Left lung (tissue), 10 donors: ENCODE data around the gene CXorf38. TPM values are rescaled to one million over a fixed set of nuclear protein-coding genes. Genes with fewer than 3 reads are reported as not detected.

Experiments
- ATAC-seq: fragments of 200-7000 bp; cut with Tn5 transposase; one replicate; pipeline ENCODE4 v1.9.1; 2020; ENCODE audit warnings: moderate library complexity
- DNase-seq, 4 donors: peaks; one replicate each; pipeline ENCODE4 v3.0.0-alpha.2; 2013 to 2020
- H3K27ac ChIP-seq, 2 donors: fragments of 200-600 bp; sonication (generic) in 1 of 2; one replicate each; pipeline versions ENCODE4 v1.5.0 to v1.8.0; 2020 to 2021
- H3K27me3 ChIP-seq, 2 donors: fragments of 200-600 bp; sonication (generic) in 1 of 2; one replicate each; pipeline versions ENCODE4 v1.5.0 to v1.8.0; 2020 to 2021
- H3K36me3 ChIP-seq, 2 donors: fragments of 200-600 bp; sonication (generic) in 1 of 2; one replicate each; pipeline versions ENCODE4 v1.5.0 to v1.8.0; 2020 to 2021
- H3K4me1 ChIP-seq, 2 donors: fragments of 200-600 bp; one replicate each; pipeline ENCODE4 v1.8.0; 2021
- H3K4me3 ChIP-seq, 2 donors: fragments of 200-600 bp; sonication (generic) in 1 of 2; one replicate each; pipeline versions ENCODE4 v1.5.0 to v1.8.0; 2020 to 2021; ENCODE audit warnings: mild to moderate bottlenecking in 1 of 2
- H3K9me3 ChIP-seq, 2 donors: fragments of 200-600 bp; sonication (generic) in 1 of 2; one replicate each; pipeline versions ENCODE4 v1.5.0 to v1.8.0; 2020 to 2021
- CTCF ChIP-seq, 2 donors: fragments of 200-600 bp; sonication (generic) in 1 of 2; IDR thresholded peaks; one replicate each; pipeline versions ENCODE4 v1.5.0 to v1.8.0; 2021; ENCODE audit warnings: antibody characterized with exemption in 2 of 2
- intact Hi-C, 2 donors: fragments of 100-400 bp; cut with DNase I; formaldehyde crosslinking; loops; one replicate each; pipeline versions ENCODE4 v1.11.2 to v1.14.2; 2022
- polyA plus RNA-seq, 6 donors: library from polyadenylated mRNA; unstranded; fragments of 120-200 nt; gene quantifications; one replicate each; pipeline ENCODE4 v1.2.1, GENCODE V29; 2013; ENCODE audit not compliant: insufficient read length in 6 of 6
- total RNA-seq, 2 donors: library from RNA; stranded (reverse); fragmentation: NEBNext Ultra II Directional; extraction: Animal tissue kit (Norgen Biotek cat#: 25700); gene quantifications; one replicate each; pipeline ENCODE4 v1.2.1, GENCODE V29; 2021
- donor health status: DM: no; HTN: yes; CAD: no.
- donor health status: DM: no; HTN: no; CAD: no.

Gene CXorf38
- total and polyA plus RNA-seq, 8 donors = 10.6 to 18.8 (median 11.7) TPM

- Histone ChIP-seq H3K36me3 (peaks cover 0 to 45% of the 10 kb centered on the region in 2 donors), H3K27ac (no peak overlapping the region), H3K4me1 (no peaks in the 10 kb centered on the region), H3K27me3 (no peaks in the 10 kb centered on the region), H3K9me3 (no peaks in the 10 kb centered on the region), H3K4me3 (no peak overlapping the region)
- intact Hi-C loops = no loop called here
- TF ChIP-seq CTCF (IDR thresholded peaks at IDR 0.05) = no peak
- DNase-seq (no peak), ATAC-seq (no peak)
Observed at GRCh38 chrX:40685362-40685918, 38.1 kb upstream of the CXorf38 start.

- intact Hi-C loops = no loop called here
- ATAC-seq = no peak
Observed at GRCh38 chrX:40684092-40684491, 36.7 kb upstream of the CXorf38 start.

GRCh38 chrX:40683245-40683644, 35.9 kb upstream of the CXorf38 start:
- intact Hi-C loops = no loop called here
- peaks cover 0 to 51% of the 10 kb centered on the region in 2 donors for H3K36me3 ChIP-seq
- no peaks in the 10 kb centered on the region for H3K4me1 ChIP-seq
- no peak overlapping the region for H3K27ac ChIP-seq
- DNase-seq (no peak), ATAC-seq (no peak)
- no peak overlapping the region for H3K4me3 ChIP-seq
- TF ChIP-seq CTCF (IDR thresholded peaks at IDR 0.05) = no peak
- H3K9me3 ChIP-seq = no peaks in the 10 kb centered on the region
- H3K27me3 ChIP-seq = no peaks in the 10 kb centered on the region

More at GRCh38 chrX:40684092-40684491, 36.7 kb upstream of the CXorf38 start:
- no peaks in the 10 kb centered on the region for H3K9me3 ChIP-seq
- DNase-seq = no peak
- no peaks in the 10 kb centered on the region for H3K4me1 ChIP-seq
- H3K27me3 ChIP-seq = no peaks in the 10 kb centered on the region
- H3K27ac ChIP-seq = no peak overlapping the region
- H3K4me3 ChIP-seq = no peak overlapping the region
- TF ChIP-seq CTCF (IDR thresholded peaks at IDR 0.05) = no peak
- H3K36me3 ChIP-seq = peaks cover 0 to 54% of the 10 kb centered on the region in 2 donors

GRCh38 chrX:40671126-40671525, 23.8 kb upstream of the CXorf38 start:
- H3K36me3 ChIP-seq = peaks cover 0 to 57% of the 10 kb centered on the region in 2 donors
- no peak for TF ChIP-seq CTCF (IDR thresholded peaks at IDR 0.05)
- intact Hi-C loops = no loop called here
- no peaks in the 10 kb centered on the region for H3K4me1 ChIP-seq
- ATAC-seq (no peak), DNase-seq (no peak)
- H3K27ac ChIP-seq = no peak overlapping the region
- no peaks in the 10 kb centered on the region for H3K27me3 ChIP-seq
- no peaks in the 10 kb centered on the region for H3K9me3 ChIP-seq
- H3K4me3 ChIP-seq = no peak overlapping the region

- intact Hi-C loops = loop anchor here in 1 of 2 donors (10.0 kb wide), 2 partner anchors 131 to 451 kb away; no protein-coding TSS in a partner anchor
- ATAC-seq = peak; percentile 49
- Histone ChIP-seq H3K9me3 (no peaks in the 10 kb centered on the region), H3K27me3 (no peaks in the 10 kb centered on the region), H3K4me3 (no peak overlapping the region), H3K36me3 (peaks cover 0 to 73% of the 10 kb centered on the region in 2 donors), H3K4me1 (no peaks in the 10 kb centered on the region), H3K27ac (no peak overlapping the region)
- TF ChIP-seq CTCF (IDR thresholded peaks at IDR 0.05) = no peak
- DNase-seq = peak in 1 of 4 donors; percentile 36
Observed at GRCh38 chrX:40663880-40664630, 16.7 kb upstream of the CXorf38 start.
